Activated CD4-positive, alpha-beta T cell treated with anti-CD3 and anti-CD28 coated beads, Interleukin-2, Interleukin-6, amounts not matched to agents 100 ng/mL and 50 ng/mL, durations not matched to agents 16 hours and 8 hours (primary cell): ENCODE measurements around the gene CDC6.

Experiments used
- DNase-seq: peaks from one replicate; pipeline ENCODE4 v3.0.0-alpha.2; 2020

The CDC6 gene

DNA sequence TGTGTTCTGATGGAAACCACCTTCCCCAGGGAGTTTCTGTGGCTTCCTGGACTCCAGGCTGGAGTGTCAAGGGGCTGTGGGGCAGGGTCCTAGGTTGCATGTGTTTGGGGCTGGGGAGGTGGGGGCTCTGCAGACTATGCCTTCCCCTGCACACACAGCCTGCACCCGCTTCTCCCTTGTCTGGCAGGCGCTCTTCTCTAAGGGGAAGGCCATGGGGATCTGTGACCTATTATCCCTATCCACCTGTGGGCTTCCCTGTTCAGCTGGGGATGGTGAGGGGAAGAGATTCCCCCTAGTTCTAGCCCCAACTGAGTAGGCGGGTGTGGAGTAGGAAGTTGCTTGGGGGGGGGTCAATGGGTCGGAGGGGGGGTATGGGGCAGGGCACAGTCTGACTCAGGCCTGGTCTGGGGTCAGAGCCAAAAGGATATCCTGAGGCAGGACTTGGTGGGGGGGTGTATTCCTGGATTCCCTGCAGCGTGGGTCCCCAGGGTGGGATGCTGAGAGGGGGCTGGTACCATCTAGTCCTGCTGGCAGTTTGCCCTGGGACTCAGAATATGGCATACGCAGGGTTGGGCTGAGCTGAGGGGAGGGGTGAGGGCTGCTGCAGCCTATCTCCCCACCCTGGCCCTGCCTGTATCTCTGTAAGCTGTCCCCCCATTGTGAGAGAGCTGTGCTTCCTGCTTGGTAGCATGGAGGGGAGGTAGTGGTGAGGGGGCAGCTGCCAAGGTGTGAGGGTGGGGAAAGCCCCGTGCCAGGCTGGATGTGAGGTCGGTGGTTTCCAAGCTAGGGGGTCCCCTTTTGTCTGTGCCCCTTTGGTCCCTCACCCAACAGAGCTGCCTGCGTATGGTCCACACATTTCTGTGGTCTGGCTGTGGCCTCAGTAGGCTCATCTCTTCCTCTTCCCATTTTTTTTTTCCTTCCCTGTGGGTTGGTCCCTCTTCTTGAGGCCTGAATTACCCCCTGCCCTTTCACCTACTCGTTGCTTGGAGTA is 36.0 kb downstream of the CDC6 start:
- peak; percentile 62 for DNase-seq

DNA sequence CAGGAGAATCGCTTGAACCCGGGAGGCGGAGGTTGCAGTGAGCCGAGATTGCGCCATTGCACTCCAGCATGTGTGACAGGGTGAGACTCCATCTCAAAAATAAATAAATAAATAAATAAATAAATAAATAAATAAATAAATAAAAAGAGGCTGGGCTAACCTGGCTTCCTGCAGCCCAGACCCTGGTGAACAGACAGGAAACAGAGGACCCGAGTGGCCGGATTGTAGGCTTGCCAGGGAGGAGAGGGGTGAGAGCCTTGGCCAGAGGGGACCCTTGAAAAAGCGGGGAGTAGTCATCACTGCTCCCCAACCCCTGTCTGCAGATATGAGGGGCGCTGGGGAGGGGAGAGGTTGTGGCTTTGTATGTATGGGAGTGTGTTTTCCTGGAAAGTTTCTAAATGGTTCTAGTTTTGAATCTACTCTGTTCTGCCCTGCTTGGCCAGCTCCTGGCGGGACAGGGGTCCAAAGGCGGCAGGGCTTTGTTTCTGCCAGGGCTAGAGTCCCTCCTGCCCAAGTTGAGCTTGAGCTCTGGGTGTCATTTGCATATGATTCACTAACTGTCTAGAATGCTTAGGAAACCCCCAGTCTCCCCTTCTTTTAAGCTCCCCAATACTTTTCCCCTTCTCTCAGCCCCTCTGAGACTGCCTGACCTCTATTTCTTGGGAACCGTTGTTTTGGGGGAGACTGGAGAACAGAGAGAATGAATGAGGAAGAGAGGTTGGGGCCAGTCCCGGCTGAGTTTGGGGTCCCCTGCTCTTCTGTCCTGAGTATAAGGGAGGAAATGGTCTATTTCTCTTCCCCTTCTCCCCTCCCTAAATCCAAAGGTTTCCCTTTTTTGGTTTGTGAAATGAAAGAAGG is 37.7 kb downstream of the CDC6 start:
- DNase-seq = peak; percentile 60

DNA sequence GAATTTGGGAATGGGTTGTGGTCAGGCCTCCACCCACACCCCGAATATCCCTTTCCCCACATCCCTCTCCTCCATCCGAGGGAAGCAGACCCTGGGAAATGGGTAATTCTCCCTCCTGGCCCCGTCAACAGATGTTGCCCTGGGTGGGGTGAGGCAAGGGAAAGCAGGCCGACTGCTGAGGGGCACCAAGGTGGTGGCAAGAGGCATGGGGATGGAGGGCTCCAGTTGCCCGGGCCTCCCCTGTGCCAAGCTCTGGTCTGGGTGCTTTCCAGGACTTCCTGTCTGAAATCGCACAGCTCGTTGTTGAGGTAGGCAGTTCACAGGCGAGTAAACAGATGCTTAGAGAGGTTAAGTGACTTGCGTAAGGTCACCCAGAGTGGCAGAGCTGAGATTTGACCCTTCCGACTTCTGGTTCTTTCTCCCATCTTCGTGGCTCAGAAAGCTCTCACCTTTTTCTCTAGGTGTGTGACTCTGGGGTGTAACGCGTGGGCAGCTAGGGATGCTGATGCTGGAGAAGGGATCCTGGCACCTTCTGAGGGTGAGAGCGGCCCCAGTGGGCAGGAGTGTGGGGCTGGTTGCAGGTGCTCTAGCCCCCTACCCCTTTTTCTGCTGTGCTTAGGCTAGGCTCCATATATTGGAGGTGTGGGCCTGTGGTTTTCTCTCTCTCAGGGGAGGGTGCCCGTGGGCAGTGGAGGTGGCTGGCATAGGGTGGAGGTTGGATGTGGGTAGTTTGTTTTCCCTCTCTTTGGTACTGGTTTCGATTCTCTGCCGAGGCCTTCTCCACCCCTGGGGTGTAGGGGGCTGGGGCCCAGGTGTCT is 38.5 kb downstream of the CDC6 start:
- DNase-seq = peak; percentile 80

DNA sequence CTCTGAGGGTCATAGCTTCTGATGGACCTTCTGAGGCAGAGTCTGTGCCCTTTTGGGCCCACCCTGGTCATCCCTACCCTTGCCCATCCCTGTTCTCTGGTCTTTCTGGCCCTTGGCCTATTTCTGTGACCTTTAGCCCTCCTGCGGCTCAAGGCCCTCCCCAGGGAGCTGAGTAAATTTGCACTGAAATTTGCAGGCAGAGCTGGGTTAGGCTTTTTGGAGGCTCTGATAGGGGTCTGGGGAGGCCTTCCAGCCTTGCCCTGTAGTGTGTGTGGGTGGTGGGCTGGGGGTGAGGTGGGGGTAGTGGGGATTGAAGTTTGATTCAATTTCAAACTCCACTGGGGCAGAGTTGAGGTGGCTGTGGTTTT is 39.1 kb downstream of the CDC6 start:
- no peak for DNase-seq

DNA sequence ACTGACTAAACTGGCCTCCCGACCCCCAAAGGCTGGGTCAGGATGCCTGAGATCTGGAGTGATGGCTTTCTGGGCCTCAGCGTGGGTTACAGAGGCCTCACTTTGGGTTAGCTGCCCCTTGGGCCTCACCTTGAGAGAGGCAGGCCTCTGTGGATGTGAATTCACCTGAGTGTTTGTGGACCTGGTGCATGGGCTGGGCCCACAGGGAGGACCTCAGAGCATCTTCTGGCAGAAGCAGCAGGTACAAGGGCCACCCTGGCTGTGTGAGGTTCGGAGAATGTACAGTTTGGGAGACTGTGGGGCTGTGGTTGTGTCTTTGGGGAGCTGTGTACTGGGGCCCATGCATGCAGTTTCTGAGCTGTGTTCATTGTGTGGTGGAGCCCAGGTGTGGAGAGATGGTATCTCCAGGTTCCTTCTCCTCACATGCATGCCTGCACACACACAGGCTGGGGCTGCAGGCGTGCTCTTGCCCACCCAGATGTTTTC is 39.6 kb downstream of the CDC6 start:
- no peak for DNase-seq

DNA sequence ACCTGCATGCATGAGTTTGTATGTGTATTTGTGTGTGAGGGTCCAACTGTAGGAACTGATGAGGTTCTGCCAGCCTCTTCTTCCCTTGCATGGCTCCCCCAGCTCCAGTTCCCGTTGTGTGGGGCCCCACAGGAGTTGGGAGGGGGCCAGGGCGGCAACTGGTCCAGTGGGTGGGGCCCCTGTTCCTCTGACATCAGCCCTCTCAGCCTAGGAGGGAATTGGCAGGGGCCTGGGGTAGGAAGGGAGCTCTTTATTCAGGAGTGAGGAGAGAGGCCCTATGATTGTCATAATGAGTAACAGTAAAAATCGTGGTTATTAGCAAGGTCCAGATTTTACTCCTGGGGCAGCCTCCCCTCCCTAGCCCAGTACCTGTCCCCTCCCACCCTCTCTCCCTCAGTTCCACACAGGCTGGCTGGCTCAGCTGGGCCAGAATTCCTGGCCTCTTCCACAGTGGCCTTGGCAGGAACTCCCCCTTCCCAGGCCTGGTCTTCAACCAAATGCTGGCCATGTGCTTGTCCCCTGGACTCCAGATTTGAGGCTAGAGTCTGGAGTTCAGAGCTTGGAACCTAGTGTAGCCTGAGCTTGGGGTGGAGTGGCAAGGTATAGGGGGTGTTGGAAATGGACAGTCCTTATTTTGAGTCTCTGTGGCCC is 40.2 kb downstream of the CDC6 start:
- no peak for DNase-seq

DNA sequence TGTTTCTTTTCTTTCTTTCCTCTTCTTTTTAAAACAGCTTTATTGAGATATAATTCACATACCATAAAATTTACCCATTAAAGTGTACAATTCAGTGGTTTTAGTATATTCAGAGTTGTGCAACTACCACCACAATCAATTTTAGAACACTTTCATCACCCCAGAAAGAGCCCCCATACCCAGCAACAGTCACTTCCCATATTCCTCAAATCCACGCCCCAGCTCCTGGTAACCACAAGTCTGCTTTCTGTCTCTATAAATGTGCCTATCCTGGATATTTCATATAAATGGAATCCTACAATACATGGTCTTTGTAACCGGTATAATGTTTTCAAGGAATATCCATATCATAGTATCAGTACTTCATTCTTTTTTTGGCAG is 40.7 kb downstream of the CDC6 start:
- no peak for DNase-seq

DNA sequence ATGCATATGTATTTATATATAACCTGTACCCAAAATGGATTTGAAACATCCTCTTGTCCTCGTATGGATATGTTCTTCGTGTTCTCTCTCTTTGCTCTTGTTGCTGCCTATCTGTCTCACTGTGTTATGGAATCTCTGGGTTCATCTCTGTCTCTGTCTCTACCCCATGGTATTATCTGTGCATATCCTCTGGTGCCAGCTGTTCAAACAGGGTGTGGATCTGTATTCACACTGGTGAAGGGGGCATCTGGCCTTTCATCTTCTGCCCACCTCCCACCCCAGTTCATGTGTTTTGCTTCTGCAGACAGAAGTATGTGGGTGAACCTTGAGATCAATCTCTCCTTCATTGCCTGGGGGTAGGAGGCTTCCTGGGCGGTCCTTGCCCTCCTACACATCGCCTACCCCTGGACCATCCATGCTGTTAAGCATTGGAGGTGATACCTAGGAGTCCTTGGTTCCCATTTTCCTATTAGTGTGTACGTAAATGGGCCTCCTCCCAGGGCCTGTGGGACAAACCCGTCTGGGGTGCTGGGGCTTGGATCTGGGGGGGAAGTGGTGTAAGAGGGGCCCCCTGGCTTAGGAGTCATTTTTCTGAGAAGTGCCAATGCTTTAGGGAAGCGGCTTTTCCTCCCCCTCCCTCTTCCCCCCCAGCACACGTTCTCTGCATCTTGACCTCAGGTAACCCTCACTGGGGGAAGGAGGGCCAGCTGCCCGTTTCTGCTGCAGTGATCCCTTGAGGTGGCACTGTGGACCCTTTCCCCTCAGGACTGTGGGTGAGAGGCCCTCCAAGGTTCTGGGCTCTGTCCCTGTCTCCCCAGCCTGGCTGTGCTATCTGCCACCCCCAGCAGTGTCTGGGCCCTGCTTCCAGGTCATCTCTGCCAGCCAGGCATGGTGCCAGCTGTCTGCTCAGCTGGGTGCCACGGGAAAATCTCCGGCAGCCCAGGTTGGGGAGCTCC is 42.4 kb downstream of the CDC6 start:
- peak; percentile 33 for DNase-seq

DNA sequence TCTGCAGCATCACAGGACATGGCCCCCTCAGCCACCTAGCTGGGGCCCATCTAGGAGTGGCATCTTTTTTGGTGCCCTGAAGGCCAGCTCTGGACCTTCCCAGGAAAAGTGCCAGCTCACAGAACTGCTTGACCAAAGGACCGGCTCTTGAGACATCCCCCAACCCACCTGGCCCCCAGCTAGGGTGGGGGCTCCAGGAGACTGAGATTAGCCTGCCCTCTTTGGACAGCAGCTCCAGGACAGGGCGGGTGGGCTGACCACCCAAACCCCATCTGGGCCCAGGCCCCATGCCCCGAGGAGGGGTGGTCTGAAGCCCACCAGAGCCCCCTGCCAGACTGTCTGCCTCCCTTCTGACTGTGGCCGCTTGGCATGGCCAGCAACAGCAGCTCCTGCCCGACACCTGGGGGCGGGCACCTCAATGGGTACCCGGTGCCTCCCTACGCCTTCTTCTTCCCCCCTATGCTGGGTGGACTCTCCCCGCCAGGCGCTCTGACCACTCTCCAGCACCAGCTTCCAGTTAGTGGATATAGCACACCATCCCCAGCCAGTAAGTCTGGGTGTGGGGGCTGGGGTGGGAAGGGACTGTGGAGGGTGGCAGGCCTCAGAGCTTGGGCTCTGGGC is 43.3 kb downstream of the CDC6 start:
- DNase-seq = no peak

DNA sequence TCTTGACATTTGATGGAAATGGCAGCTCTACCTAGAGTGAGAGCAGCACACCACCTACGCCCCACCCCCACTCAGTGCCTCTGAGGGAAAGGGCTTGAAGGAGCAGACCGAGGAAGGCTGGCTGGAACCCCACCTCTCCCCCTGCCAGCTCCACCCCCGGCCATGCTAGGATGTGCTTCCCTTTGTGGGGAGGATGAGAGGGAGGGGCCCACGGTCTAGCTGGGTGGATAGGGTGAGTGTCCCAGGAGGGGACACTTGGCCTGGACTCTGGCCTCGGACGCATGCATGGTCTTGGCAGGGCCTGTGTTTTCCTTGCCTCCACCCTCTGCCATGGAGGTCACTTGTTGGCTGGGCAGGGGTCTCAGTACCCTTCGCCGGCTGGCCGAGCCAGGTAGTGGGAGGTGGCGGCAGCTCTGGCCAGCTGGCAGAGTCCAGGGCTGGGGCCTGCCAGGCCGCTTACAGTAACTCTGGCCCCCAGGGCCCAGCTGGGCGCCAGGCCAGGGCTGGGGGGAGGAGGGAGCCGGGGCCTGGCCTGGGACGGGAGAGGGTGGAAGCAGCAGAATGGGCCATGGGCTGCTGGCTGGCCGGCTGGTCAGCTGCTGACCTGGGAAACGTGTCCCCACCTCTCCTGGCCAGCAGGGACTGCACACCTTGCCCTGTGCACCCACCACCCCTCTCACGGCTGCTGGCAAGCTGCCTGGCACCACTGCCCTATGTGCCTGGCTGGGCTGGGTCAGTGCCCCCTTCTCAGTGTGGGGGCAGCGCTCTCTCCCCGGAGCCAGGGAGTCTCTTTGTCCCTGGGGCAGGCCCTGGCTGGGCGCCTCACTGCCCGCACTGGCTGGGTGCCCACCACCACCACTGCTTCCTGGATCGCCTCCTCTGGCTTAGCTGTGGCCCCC is 44.3 kb downstream of the CDC6 start:
- no peak for DNase-seq

DNA sequence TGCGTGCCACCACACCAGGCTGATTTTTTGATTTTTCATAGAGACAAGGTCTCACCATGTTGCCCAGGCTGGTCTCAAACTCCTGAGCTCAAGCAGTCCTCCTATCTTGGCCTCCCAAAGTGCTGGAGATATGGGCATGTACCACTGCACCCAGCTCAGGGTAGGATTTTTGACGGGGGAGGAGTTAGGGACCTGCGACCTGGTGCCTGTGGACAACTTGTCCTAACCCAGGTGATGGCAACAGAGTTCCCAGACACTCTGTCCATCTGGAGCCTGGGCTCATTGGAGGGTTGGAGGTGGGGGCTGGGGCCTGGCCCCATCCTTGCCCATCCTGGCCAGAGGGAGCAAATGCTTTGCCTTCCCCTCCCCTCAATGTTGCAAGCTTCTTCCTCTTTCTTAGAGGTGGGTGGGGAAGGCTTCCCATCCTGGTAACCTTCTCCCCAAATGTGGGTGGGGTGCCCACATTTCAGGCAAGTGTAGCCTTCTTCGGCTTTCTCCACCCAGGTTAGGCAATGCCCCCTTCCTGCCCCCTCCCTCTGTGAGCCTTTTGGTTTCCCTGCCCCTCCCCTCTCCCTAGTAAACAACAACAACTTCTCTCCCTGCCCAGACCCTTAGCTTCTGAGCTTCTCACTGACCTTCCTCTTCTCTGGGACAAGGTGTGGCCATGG is 46.2 kb downstream of the CDC6 start:
- no peak for DNase-seq

DNA sequence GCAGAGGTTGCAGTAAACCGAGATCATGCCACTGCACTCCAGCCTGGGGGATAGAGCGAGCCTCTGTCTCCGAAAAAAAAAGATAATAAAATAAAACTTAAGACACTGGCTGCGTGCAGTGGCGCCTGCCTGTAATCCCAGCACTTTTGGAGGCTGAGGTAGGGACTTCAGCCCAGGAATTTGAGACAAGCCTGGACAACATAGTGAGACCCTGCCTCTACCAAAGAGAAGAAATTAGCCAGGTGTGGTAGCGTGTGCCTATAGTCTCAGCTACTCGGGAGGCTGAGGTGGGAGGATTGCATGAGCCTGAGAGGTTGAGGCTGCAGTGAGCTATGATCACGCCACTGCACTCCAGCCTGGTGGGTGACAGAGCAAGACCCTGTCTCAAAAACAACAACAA is 47.9 kb downstream of the CDC6 start:
- no peak for DNase-seq

DNA sequence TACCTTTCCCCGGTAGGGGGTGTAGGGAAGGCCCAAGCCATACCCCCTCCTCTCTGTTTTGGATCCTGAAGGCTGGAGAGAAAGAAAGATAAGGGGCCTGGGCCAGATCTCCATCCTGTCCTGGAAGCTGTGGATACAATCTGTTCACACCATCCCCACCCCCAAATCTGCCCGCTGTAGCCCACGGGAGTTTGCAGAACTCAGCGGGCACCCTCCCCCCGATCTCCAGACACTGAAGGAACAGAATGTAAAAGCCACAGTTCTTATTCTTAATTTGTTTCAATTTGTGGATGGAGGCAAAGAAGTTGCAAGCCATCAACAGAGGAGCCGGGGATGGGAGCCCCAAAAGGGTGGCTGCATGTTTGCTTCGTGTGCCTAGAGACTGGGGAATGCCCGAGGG is 49.7 kb downstream of the CDC6 start:
- no peak for DNase-seq

DNA sequence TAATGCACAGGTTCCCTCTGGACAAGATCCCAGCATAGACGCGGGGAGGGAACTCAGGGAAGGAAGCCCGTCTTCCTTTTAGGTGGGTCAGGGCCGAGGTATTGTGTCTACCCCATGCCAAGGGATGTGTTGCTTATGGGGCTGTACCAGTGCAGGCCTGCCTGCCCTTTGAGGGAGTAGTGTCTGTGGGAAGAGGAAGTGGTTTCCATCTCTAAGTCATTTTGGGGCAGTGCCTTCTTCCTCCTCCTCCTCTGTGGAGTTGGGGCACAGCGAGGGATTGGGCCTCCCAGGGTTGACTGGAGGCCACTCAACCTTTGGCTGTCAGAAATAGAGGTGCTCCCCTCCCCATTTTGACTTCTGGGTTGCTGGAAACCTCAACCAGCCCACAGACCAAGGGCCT is 50.4 kb downstream of the CDC6 start:
- DNase-seq = peak; percentile 40

DNA sequence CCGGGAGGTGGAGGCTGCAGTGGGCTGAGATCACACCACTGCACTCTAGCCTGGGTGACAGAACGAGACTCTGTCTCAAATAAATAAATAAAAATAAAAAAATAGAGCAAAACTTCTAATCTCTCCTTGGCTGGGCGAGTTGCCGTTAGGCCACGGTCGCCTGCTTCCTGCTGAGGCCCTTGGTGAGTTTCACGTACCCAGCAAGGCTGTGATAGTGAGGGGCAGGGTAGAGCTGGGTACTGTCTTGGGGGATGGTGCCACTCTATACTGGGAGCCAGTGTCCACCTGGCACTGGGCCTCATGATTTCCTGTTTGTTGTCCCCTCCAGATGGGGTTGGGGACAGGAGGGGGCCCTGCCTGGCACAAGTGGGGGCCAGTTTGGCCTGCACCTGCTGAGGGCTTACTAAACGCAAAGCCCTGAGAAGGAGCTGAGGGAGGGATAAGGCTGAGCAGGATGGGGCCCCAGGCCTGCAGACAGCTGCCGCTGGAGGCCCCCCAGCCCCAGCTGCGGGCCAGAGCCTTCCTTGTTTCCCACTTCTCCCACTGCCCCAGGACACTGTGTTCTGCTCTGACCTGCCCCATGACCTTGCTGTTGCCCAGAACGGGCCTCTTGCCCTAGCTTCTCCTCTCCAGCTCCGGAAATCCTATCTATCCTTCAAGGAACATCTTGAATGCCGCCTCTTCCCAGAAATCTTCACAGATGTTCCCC is 51.4 kb downstream of the CDC6 start:
- DNase-seq = no peak

DNA sequence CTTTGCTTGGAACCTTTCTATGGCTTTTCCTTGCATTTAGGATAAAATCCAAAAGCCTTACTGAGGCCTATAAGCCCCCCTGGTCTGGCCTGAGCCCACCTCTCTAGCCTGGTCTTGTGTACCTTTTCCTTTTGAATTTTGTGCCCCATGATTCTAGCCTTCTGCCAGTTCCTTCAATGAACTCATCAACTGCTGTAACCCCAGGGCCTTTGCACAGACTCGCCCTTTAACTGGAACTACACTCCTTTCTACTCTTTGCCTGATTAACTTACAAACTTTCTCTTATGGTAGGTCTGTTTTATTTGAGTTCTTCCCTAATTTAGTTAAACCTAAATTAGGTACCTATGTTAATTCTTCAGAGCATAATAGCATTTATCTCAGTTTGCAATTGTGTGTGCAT is 52.6 kb downstream of the CDC6 start:
- no peak for DNase-seq

DNA sequence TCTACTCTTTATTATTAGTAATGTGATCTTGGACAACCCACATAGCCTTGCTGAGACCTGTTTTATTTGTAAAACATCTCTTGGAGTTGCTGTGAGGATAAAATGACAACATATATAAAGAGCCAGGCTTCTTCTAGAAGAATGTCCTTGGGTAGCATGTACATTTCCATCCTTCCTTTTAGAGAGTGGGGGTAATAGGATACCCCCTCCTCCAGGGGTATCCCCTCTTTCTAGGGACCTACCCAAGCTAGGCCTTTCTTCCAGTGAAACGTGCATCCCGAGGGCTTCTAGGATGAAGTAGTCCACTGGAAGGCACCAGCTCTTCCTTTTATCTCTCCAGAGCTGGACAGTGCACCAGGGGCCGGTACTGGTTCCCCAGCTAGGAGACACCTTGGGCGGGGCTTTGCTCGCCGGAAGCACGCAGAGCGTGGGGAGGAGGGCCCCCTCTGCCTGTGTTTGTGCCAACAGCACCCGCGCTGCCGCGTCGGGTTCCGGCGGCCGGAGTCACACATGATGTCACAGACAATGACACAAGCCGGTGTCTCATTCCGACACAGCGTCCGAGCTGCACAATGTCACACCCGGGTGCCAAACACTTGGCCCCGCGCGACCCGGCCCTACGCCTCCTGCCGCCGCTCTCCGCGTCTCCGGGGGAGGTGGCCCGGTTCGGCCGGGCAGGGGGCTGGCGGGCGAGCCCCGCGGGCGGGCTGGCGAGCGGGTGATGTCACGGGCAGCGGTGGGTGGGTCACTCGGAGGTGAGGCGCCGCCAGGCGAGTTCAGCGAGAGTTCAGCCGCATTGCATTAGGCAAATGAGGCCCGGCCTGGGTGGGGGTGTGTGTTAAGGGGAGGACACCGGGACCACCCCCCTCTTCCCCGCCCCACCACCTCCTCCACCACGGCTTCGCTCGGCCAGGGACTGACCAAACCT is 53.5 kb downstream of the CDC6 start:
- peak; percentile 93 for DNase-seq
